ES-I3 (cell line): ENCODE measurements around the gene TSNAXIP1.

Experiments
- H3K36me3 ChIP-seq: 2 replicates; pipeline ENCODE4 v1.6.1; 2013; ENCODE audit warnings: mild to moderate bottlenecking, low read length, control low read depth, moderate library complexity; ENCODE audit not compliant: insufficient read depth
- H3K4me1 ChIP-seq: 2 replicates; pipeline ENCODE4 v1.6.1; 2013; ENCODE audit warnings: mild to moderate bottlenecking, control low read depth, low read length; ENCODE audit not compliant: insufficient read depth
- H3K9ac ChIP-seq: 2 replicates; pipeline ENCODE4 v1.6.1; 2013; ENCODE audit warnings: low read depth, mild to moderate bottlenecking, low read length, moderate library complexity
- H3K9me3 ChIP-seq: 2 replicates; pipeline ENCODE4 v1.6.1; 2013; ENCODE audit warnings: mild to moderate bottlenecking, low read length, moderate library complexity; ENCODE audit not compliant: control insufficient read depth, insufficient read depth

Gene TSNAXIP1

GRCh38 chr16:67774457-67774853 is 32.2 kb upstream of the TSNAXIP1 start:
- no peaks in the 10 kb centered on the region for H3K9me3 ChIP-seq
- no peak overlapping the region for H3K9ac ChIP-seq
- no peaks in the 10 kb centered on the region for H3K36me3 ChIP-seq
- no peaks in the 10 kb centered on the region for H3K4me1 ChIP-seq

DNA sequence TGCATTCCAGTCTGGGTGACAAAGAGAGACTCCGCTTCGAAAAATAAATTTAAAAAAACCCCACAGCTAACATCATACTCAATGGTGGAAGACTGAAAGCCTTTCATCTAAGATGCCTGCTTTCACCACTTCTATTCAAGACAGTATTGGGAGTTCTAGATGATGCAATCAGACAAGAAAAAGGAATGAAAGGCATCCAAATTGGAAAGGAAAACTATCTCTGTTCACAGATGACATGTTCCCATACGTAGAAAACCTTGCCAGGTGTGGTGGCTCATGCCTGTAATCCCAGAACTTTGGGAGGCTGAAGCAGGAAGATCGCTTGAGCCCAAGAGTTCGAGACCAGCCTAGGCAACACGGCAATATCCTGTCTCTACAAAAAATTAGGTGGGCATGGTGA is 31.4 kb upstream of the TSNAXIP1 start:
- H3K4me1 ChIP-seq, result no peaks in the 10 kb centered on the region; the same call in 1 of the 2 replicates
- H3K9ac ChIP-seq, result no peak overlapping the region
- no peaks in the 10 kb centered on the region for H3K36me3 ChIP-seq
- no peaks in the 10 kb centered on the region for H3K9me3 ChIP-seq

GRCh38 chr16:67779256-67780014 is 27.3 kb upstream of the TSNAXIP1 start:
- Histone ChIP-seq H3K36me3 (no peaks in the 10 kb centered on the region), H3K9ac (no peak overlapping the region), H3K4me1 (no peaks in the 10 kb centered on the region; the same call in 1 of the 2 replicates), H3K9me3 (no peaks in the 10 kb centered on the region)

DNA sequence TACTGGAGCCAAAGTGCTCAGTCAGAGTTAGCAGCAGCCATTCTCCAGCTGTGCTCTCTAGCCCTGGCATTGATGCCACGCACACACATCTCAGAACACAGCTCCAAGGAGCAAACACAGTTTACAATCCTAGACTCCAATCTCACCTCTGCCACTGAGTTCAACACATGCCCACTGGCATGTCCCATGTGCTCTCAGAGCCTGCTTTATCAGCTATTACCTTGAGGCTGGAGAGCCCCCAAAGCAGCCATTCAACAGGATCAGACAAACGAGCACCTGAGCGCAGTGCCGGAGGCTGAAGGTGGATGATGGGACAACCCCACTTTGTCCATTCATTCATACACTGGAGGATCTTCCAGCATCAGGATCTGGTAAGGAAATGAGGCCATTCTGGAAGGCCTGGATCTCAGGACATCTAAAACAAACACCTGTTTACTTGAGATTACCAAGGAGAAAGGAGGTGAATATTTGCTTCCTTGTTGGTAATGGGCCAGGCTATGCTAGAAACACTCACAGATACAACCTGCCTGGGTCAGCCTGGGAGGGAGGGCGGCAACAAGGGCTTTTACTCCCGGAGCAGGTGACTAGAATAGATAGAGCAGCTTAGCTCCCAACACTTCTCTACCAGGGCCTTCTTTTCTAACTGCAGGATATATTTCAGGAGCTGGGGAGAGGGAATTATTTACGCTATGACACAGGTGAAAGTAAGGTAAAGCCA is 25.7 kb upstream of the TSNAXIP1 start:
- no peaks in the 10 kb centered on the region for H3K9me3 ChIP-seq
- no peak overlapping the region for H3K9ac ChIP-seq
- H3K4me1 ChIP-seq, result no peaks in the 10 kb centered on the region; the same call in 1 of the 2 replicates
- H3K36me3 ChIP-seq, result no peaks in the 10 kb centered on the region

DNA sequence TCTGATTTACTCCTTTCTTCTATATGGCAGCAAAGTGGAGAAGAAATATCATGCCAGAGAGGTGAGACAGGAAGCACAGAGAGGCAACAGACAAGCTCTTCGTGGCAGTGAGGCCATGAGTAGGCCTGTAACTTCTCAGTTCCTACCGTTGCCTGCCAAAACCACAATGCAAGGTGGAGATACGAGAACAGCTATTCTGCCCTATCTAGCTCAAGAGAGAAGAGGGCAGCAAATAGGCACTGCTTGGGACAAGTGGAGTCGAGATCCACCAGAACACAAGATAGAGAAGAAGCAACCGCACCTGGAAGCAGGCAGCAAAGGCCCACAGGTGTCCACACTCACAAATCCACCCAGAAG is 25.1 kb upstream of the TSNAXIP1 start:
- no peak overlapping the region for H3K9ac ChIP-seq

GRCh38 chr16:67782567-67783352 is 23.9 kb upstream of the TSNAXIP1 start:
- Histone ChIP-seq H3K9me3 (no peaks in the 10 kb centered on the region), H3K36me3 (no peaks in the 10 kb centered on the region), H3K9ac (no peak overlapping the region), H3K4me1 (no peaks in the 10 kb centered on the region; the same call in 1 of the 2 replicates)

More for the DNA sequence above, 25.1 kb upstream of the TSNAXIP1 start:
- no peaks in the 10 kb centered on the region for H3K9me3 ChIP-seq
- H3K4me1 ChIP-seq, result no peaks in the 10 kb centered on the region; the same call in 1 of the 2 replicates
- H3K36me3 ChIP-seq, result no peaks in the 10 kb centered on the region

DNA sequence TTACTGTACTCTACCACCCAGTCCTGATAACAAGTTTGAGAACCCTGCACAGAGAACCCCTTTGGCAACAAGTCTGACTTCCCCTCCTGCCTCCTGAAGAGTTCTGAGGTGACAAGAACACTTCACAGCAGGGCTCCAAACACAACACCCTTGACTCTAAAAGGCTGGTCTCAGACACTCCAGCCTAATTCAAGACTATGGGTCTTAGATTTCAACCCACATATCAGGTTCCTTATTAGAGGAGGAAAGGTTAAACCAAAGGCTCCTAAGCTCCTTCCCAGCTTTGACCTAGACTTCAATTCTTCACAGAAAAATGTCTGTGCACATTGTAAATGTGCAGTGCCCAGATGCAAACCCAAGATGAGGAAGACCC is 23.4 kb upstream of the TSNAXIP1 start:
- Histone ChIP-seq H3K36me3 (no peaks in the 10 kb centered on the region), H3K4me1 (no peaks in the 10 kb centered on the region; the same call in 1 of the 2 replicates), H3K9me3 (no peaks in the 10 kb centered on the region), H3K9ac (no peak overlapping the region)

- no peaks in the 10 kb centered on the region for H3K9me3 ChIP-seq
- no peak overlapping the region for H3K9ac ChIP-seq
- H3K36me3 ChIP-seq, result no peaks in the 10 kb centered on the region
- no peaks in the 10 kb centered on the region for H3K4me1 ChIP-seq
Measured at GRCh38 chr16:67786491-67786890, 20.2 kb upstream of the TSNAXIP1 start.

DNA sequence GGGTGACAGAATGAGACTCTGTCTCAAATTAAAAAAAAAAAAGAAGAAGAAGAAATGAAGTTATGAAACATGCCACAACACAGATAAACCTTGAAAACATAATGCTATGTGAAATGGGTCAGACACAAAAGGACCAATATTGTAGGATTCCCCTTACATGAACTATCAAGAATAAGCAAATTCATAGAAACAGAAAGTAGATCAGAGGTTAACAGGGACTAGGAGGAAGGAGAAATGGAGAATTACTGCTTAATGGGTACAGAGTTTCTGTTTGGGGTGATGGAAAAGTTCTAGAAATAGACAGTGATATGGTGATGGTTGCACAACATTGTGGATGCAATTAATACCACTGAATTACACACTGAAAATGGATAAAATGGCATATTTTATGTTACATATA is 16.6 kb upstream of the TSNAXIP1 start:
- Histone ChIP-seq H3K9me3 (no peaks in the 10 kb centered on the region), H3K4me1 (no peaks in the 10 kb centered on the region), H3K9ac (no peak overlapping the region), H3K36me3 (no peaks in the 10 kb centered on the region)

GRCh38 chr16:67796099-67796718 is 10.5 kb upstream of the TSNAXIP1 start:
- Histone ChIP-seq H3K9ac (no peak overlapping the region), H3K36me3 (no peaks in the 10 kb centered on the region; the same call in 1 of the 2 replicates)

GRCh38 chr16:67800338-67800926 is 6.3 kb upstream of the TSNAXIP1 start:
- Histone ChIP-seq H3K9ac (no peak overlapping the region), H3K36me3 (no peaks in the 10 kb centered on the region; the same call in 1 of the 2 replicates), H3K9me3 (no peaks in the 10 kb centered on the region), H3K4me1 (peaks cover 4% of the 10 kb centered on the region; the same call in 1 of the 2 replicates)

More at GRCh38 chr16:67796099-67796718, 10.5 kb upstream of the TSNAXIP1 start:
- Histone ChIP-seq H3K9me3 (no peaks in the 10 kb centered on the region), H3K4me1 (no peaks in the 10 kb centered on the region)

DNA sequence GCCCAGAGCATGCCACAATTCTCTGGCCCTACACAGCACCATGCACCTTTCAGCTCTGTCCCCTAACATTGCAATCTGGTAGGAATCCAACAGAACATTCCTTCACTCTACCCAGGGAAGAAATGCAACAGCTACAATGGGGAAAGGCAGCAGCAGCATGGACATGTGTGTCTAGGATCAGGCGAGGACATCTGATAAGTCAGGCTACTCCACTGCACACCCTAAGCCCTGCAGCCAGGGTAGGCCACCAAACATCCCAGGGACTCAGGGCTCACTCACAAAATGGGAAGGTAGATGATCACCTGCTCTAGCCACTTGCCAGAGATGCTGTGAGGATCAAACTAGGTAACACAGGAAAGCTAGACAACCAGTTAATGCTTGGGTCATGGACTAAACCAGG is 5.4 kb upstream of the TSNAXIP1 start:
- Histone ChIP-seq H3K9me3 (no peaks in the 10 kb centered on the region), H3K9ac (no peak overlapping the region), H3K36me3 (no peaks in the 10 kb centered on the region; the same call in 1 of the 2 replicates), H3K4me1 (peaks cover 6% of the 10 kb centered on the region; the same call in 1 of the 2 replicates)

DNA sequence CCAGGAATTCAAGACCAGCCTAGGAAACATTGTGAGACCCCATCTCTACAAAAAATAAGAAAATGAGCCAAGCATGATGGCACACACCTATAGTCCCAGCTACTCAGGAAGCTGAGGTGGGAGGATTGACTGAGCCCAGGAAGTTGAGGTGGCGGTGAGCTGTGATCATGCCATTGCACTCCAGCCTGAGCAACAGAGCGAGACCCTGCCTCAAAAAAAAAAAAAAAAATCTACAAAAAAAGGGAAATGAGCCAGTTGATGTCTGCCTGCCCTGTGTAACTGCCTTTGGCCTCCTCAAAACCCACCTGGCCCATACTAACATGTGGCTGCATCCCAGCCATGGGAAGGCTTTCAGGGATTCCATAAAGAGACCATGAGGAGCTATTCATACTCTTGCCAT is 4.8 kb upstream of the TSNAXIP1 start:
- H3K4me1 ChIP-seq, result peaks cover 6% of the 10 kb centered on the region; the same call in 1 of the 2 replicates
- no peak overlapping the region for H3K9ac ChIP-seq
- no peaks in the 10 kb centered on the region; the same call in 1 of the 2 replicates for H3K36me3 ChIP-seq
- H3K9me3 ChIP-seq, result no peaks in the 10 kb centered on the region
